Measurements from ENCODE around the gene CREB3L2. TPM values are rescaled to one million over a fixed set of nuclear protein-coding genes. Genes with fewer than 3 reads are reported as not detected.

The CREB3L2 gene
- total and polyA plus RNA-seq, 2 of the 4 experiments (the other 2 are of a cell fraction) = 42.3 to 57.9 TPM

GRCh38 chr7:137869260-137869659, 132.6 kb downstream of the CREB3L2 start:
- Histone ChIP-seq H3K27me3 (ENCODE audit: control insufficient read depth, insufficient read depth, low read length) (no peaks in the 10 kb centered on the region), H4K5ac (ENCODE audit: low read depth, low read length) (no peak overlapping the region), H2AK5ac (ENCODE audit: low read depth, low read length) (no peak overlapping the region), H3K9me3 (ENCODE audit: control insufficient read depth, insufficient read depth, low read length) (no peaks in the 10 kb centered on the region), H2AFZ (replicated peaks; ENCODE audit: low read length, poor library complexity) (no peak overlapping the region), H3K4ac (ENCODE audit: low read depth, low read length) (no peak overlapping the region), H3K27ac (ENCODE audit: insufficient read depth, low read length) (no peak overlapping the region), H2AK9ac (replicated peaks; ENCODE audit: low read depth, low read length, poor library complexity) (no peak overlapping the region), H4K91ac (ENCODE audit: insufficient read depth, low read depth, low read length) (no peak overlapping the region), H3K9ac (ENCODE audit: low read depth, low read length) (no peak overlapping the region), H3K18ac (ENCODE audit: low read depth, low read length) (no peak overlapping the region), H3K9me1 (ENCODE audit: insufficient read depth, low read length) (peaks cover 17% of the 10 kb centered on the region), H3K36me3 (ENCODE audit: control insufficient read depth, insufficient read depth, low read length) (peaks cover 22% of the 10 kb centered on the region), H3K56ac (ENCODE audit: extremely low read depth, insufficient read depth, low read length) (no peak overlapping the region), H3K4me2 (ENCODE audit: low read depth, low read length) (no peak overlapping the region), H4K20me1 (ENCODE audit: insufficient read depth, low read length) (peaks cover 4% of the 10 kb centered on the region; the same call in 1 of the 2 replicates), H2BK15ac (ENCODE audit: low read depth, low read length) (no peak overlapping the region), H2BK120ac (ENCODE audit: low read depth, low read length) (no peak overlapping the region), H3K4me1 (ENCODE audit: control insufficient read depth, insufficient read depth, low read length) (peaks cover 8% of the 10 kb centered on the region), H2BK20ac (ENCODE audit: low read depth, low read length) (no peak overlapping the region), H3K4me3 (ENCODE audit: insufficient read depth, low read depth, low read length) (no peak overlapping the region), H2BK5ac (ENCODE audit: low read depth, low read length, poor library complexity, severe bottlenecking) (no peak overlapping the region), H3K14ac (replicated peaks; ENCODE audit: low read depth, low read length) (no peak overlapping the region), H3K23ac (ENCODE audit: low read depth, low read length) (no peak overlapping the region), H4K8ac (ENCODE audit: low read depth in 2 of 2, low read length in 2 of 2) (no peak overlapping the region), H3K79me1 (ENCODE audit: low read depth in 1 of 2, low read length in 2 of 2) (peaks cover 14 to 39% of the 10 kb centered on the region in 2 experiments)
- ATAC-seq (ENCODE audit: low read depth) (no peak), DNase-seq (no peak)
- ChIA-PET POLR2A (ENCODE audit: unreplicated experiment) (no interaction called here), CTCF (no interaction called here)
- intact Hi-C loops (cut with micrococcal nuclease) (no loop called here), in situ Hi-C loops (cut with MboI; ENCODE audit: low sequenced_read_pairs) (no loop called here), dilution Hi-C loops (cut with HindIII; ENCODE audit: low sequenced_read_pairs, unreplicated experiment) (no loop called here)
- WGBS, 2 experiments (ENCODE audit: extremely low coverage in 2 of 2, insufficient read length in 1 of 2) = no CpG with 5 or more reads among the region's 3 CpGs
- BruUV-seq (replicated peaks) = no TSS peak
- TF ChIP-seq MAFK (IDR thresholded peaks at IDR 0.05; ENCODE audit: low read depth, low read length) = peak; percentile 69
- no peak for TF ChIP-seq POLR2A (IDR thresholded peaks at IDR 0.05; ENCODE audit: low read depth, low read length)
